GM12878 (cell line): ENCODE measurements around the gene MAMDC2. TPM values are rescaled to one million over a fixed set of nuclear protein-coding genes. Genes with fewer than 3 reads are reported as not detected.

Source experiments
- ATAC-seq: fragments of 200-7000 bp; cut with Tn5 transposase; 3 replicates; pipeline ENCODE4 v1.9.1; 2020; ENCODE audit warnings: mild to moderate bottlenecking, moderate library complexity
- BruUV-seq: library from RNA; stranded (reverse); fragments of 400-500 nt; replicated peaks from 2 replicates; lab custom pipeline; 2021; lab: Mats Ljungman, UMichigan
- CTCF ChIA-PET: fragments of 300-600 bp; sonication (Branson Sonifier 250); formaldehyde crosslinking; extraction: SDS; loops from one replicate; lab custom pipeline; 2021; ENCODE audit warnings: inconsistent platforms; lab: Yijun Ruan, JAX
- POLR2A ChIA-PET: fragments of 350-600 bp; formaldehyde crosslinking; extraction: SDS; loops from one replicate; lab custom pipeline; 2021; ENCODE audit warnings: inconsistent platforms; lab: Charles Lee
- RAD21 ChIA-PET: fragments of 300-600 bp; sonication (Branson Sonifier 250); formaldehyde crosslinking; loops from one replicate; lab custom pipeline; 2023; ENCODE audit warnings: antibody characterized with exemption; ENCODE audit not compliant: unreplicated experiment; lab: Charles Lee
- SMC1A ChIA-PET: fragments of 300-600 bp; sonication (Branson Sonifier 250); formaldehyde crosslinking; loops from one replicate; lab custom pipeline; 2023; ENCODE audit not compliant: unreplicated experiment, uncharacterized antibody; lab: Charles Lee
- DNase-seq: peaks from one replicate; pipeline ENCODE4 v3.0.0-alpha.2; 2011; ENCODE audit warnings: low read depth, low spot score
- FAIRE-seq: peaks from 3 replicates; lab custom pipeline; 2011; peaks lifted over from hg19 to GRCh38; lab: Jason Lieb, UNC
- H2AFZ ChIP-seq: 2 replicates; pipeline ENCODE4 v1.6.0; 2011; ENCODE audit warnings: low read depth, low read length, control low read depth; ENCODE audit not compliant: control insufficient read depth
- H3K27ac ChIP-seq: 2 replicates; pipeline ENCODE4 v1.5.1; 2011; ENCODE audit warnings: control low read depth; ENCODE audit not compliant: control insufficient read depth, insufficient read depth
- H3K27me3 ChIP-seq, 2 experiments: replicated peaks in 1 of 2; 2 replicates each; pipeline versions ENCODE4 v1.6.0 to v1.6.1; 2011; ENCODE audit warnings: low read length in 1 of 2; ENCODE audit not compliant: control insufficient read depth in 2 of 2, insufficient read depth in 2 of 2
- H3K36me3 ChIP-seq, 2 experiments: 2 replicates each; pipeline ENCODE4 v1.5.1; 2011; ENCODE audit warnings: low read length in 1 of 2; ENCODE audit not compliant: control insufficient read depth in 2 of 2, insufficient read depth in 2 of 2
- H3K4me1 ChIP-seq: 2 replicates; pipeline ENCODE4 v1.6.1; 2011; ENCODE audit warnings: mild to moderate bottlenecking, low read length, moderate library complexity, mixed read lengths; ENCODE audit not compliant: control insufficient read depth, insufficient read depth
- H3K4me2 ChIP-seq: 2 replicates; pipeline ENCODE4 v1.6.0; 2011; ENCODE audit warnings: control low read depth; ENCODE audit not compliant: control insufficient read depth, insufficient read depth
- H3K4me3 ChIP-seq: fragments of 200-600 bp; sonication (generic); 2 replicates; pipeline ENCODE4 v1.5.1; 2016
- H3K79me2 ChIP-seq: 2 replicates; pipeline ENCODE4 v1.6.0; 2011; ENCODE audit warnings: low read length; ENCODE audit not compliant: control insufficient read depth, insufficient read depth
- H3K9ac ChIP-seq: 2 replicates; pipeline ENCODE4 v1.8.0; 2011; ENCODE audit warnings: low read length, control low read depth, mixed read lengths; ENCODE audit not compliant: control insufficient read depth, insufficient read depth
- H3K9me3 ChIP-seq: replicated peaks from 3 replicates; pipeline ENCODE4 v1.5.1; 2011; ENCODE audit warnings: mild to moderate bottlenecking, low read length; ENCODE audit not compliant: control insufficient read depth, insufficient read depth
- H4K20me1 ChIP-seq: 2 replicates; pipeline ENCODE4 v1.6.0; 2011; ENCODE audit not compliant: control insufficient read depth, insufficient read depth
- EP300 ChIP-seq, 2 experiments: fragments of 150-350 bp in 1 of 2; IDR thresholded peaks; 2 replicates each; pipeline ENCODE4 v1.6.1; 2011 to 2012; ENCODE audit warnings: low read depth in 2 of 2, low read length in 2 of 2, borderline replicate concordance in 1 of 2, improper control_type of control experiment in 1 of 2, inconsistent platforms in 1 of 2; ENCODE audit not compliant: control insufficient read depth in 1 of 2
- HCFC1 ChIP-seq: fragments of 150-350 bp; IDR thresholded peaks from 2 replicates; pipeline ENCODE4 v1.6.1; 2014; ENCODE audit warnings: low read length
- RAD51 ChIP-seq: fragments of 450-650 bp; IDR thresholded peaks from 2 replicates; pipeline ENCODE4 v1.6.1; 2016; ENCODE audit warnings: moderate library complexity, mild to moderate bottlenecking, inconsistent platforms
- SIX5 ChIP-seq: IDR thresholded peaks from 2 replicates; pipeline ENCODE4 v1.6.1; 2011; ENCODE audit warnings: mild to moderate bottlenecking, low read depth, low read length, moderate library complexity; ENCODE audit not compliant: severe bottlenecking
- SUZ12 ChIP-seq: fragments of 200-600 bp; sonication (generic); IDR thresholded peaks from one replicate; pipeline ENCODE4 v1.6.1; 2018; ENCODE audit warnings: antibody characterized with exemption, mild to moderate bottlenecking; ENCODE audit not compliant: unreplicated experiment
- TCF12 ChIP-seq: IDR thresholded peaks from 2 replicates; pipeline ENCODE4 v1.6.1; 2011; ENCODE audit warnings: low read depth, mild to moderate bottlenecking, low read length
- ZNF274 ChIP-seq: IDR thresholded peaks from one replicate; pipeline ENCODE4 v1.8.0; 2011; ENCODE audit not compliant: insufficient read length, insufficient read depth
- whole genome bisulfite sequencing: methylation state at CpG from one replicate; pipeline ENCODE4 v1.1.6; 2016; ENCODE audit warnings: low lambda C conversion rate; ENCODE audit not compliant: insufficient replicate concordance, insufficient coverage; ENCODE audit errors: missing lambda C conversion rate; 5-methylcytosine and 5-hydroxymethylcytosine counted together
- in situ Hi-C: fragments of 300-500 bp; cut with MboI; formaldehyde crosslinking; loops from 9 replicates; pipeline ENCODE4 v1.14.3; 2018; ENCODE audit warnings: mixed read lengths
- intact Hi-C: fragments of 100-400 bp; cut with micrococcal nuclease; formaldehyde crosslinking; loops from one replicate; pipeline ENCODE4 v1.14.2; 2022; ENCODE audit not compliant: unreplicated experiment
- polyA plus RNA-seq, 11 experiments: library from polyadenylated mRNA; depleted of rRNA in 4 of 11; unstranded in 6 of 11; stranded (reverse) in 5 of 11; fragments of >200 nt; fragmentation: Nextera tagmentation in 4 of 11; fragmentation: Illumina TruSeq in 1 of 11; extraction: Ambion mirVana in 4 of 11; extraction: Trizol in 1 of 11; gene quantifications; 1 replicate in 1 of 11; 2 replicates in 10 of 11; pipeline versions ENCODE4 v1.2.1 to v1.2.3, GENCODE V29; 2011 to 2016; ENCODE audit warnings: inconsistent platforms in 2 of 11, missing spikeins in 2 of 11, low read depth in 1 of 11
- total RNA-seq, 4 experiments: library from RNA; depleted of rRNA in 3 of 4; stranded (reverse); fragments of >200 nt in 3 of 4; fragmentation: Illumina TruSeq in 1 of 4; extraction: Trizol in 1 of 4; gene quantifications; 2 replicates each; pipeline versions ENCODE4 v1.2.1 to v1.2.3, GENCODE V29; 2013 to 2021

Gene MAMDC2
- total and polyA plus RNA-seq, 10 of the 15 experiments (the other 5 are each of a cell fraction or from before 2014, with no cell fraction given): 0.01 to 0.09 TPM; not detected in 8

DNA sequence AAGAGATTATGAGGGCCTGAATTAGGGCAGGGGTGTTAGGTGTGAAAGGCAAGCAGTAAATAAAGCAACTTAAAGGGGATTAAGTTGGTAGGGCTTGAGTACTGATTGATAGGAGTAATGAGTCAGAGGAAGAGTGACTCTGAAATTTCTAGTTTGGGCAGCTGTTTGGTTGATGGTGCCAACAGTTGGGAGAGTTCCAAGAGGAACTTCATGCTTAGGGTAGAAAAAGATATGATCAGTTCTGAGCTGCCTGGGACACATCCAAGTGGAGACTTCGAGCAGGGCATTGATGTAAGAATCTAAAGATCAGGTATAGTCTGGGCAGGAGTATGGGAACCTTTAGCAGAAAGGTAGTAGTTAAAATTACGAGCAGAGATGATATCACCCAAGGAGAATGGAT lies 10.2 kb downstream of the MAMDC2 start (continued):
- TF ChIP-seq ZNF274 (no peak), SIX5 (no peak), TCF12 (no peak)

DNA sequence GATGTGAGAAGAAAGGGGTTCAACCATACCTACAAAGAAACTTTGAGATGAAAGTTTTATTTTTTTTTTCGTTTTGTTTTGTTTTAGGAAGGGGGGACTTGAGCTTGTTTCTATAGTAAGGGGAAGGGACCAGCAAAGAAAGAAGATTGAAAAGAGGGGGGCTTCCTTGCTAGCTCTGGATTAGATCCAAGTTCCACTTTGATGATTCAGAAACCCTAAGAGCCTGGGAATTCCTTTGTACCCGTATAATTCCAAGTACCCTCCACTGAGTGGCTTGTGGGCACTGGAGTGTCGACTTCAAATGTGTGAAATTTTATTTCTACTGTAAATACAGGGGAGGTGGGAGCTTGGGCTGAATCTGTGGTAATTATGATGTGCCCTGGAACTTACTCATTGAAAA lies 10.9 kb downstream of the MAMDC2 start:
- Histone ChIP-seq H3K36me3 (no peaks in the 10 kb centered on the region), H2AFZ (no peak overlapping the region), H3K9me3 (no peaks in the 10 kb centered on the region), H3K27ac (no peak overlapping the region), H3K79me2 (no peaks in the 10 kb centered on the region), H3K4me2 (no peak overlapping the region), H3K27me3 (no peaks in the 10 kb centered on the region; a peak in 2 of 4 replicates), H4K20me1 (no peaks in the 10 kb centered on the region), H3K9ac (no peak overlapping the region), H3K4me1 (no peaks in the 10 kb centered on the region), H3K4me3 (no peak overlapping the region)
- BruUV-seq: no TSS peak
- DNase-seq: no peak
- no peak for ATAC-seq
- intact Hi-C loops (no loop called here), in situ Hi-C loops (no loop called here)
- FAIRE-seq: no peak
- WGBS: 0% methylated on average over 3 of the region's 3 CpGs
- CTCF ChIA-PET: interaction anchor here (2.1 kb wide), 1 partner anchor 56 kb away, joined by 8 read pairs; no protein-coding TSS in a partner anchor
- POLR2A ChIA-PET: no interaction called here
- SMC1A ChIA-PET: no interaction called here
- no peak for TF ChIP-seq SIX5
- no peak for TF ChIP-seq SUZ12
- TF ChIP-seq EP300 (IDR thresholded peaks at IDR 0.05; ENCODE audit: borderline replicate concordance in 1 of 2, control insufficient read depth in 1 of 2, low read depth in 2 of 2, low read length in 2 of 2): no peak
- no peak for TF ChIP-seq HCFC1
- no peak for TF ChIP-seq RAD51
- RAD21 ChIA-PET: no interaction called here
